ENCODE measurements around the gene NXPH1. TPM values are rescaled to one million over a fixed set of nuclear protein-coding genes. Genes with fewer than 3 reads are reported as not detected.

The NXPH1 gene
- polyA plus RNA-seq, 1 donor, result 0.06 TPM

Other genes with a start within 250 kb of the NXPH1 start
- 51.6 TPM for gene ICA1, start 171.4 kb upstream of the NXPH1 start, polyA plus RNA-seq